Stimulated activated CD8-positive, alpha-beta memory T cell treated with anti-CD3 and anti-CD28 coated beads, Interleukin-7, amount 100 ng/mL, for 1 hour (primary cell): ENCODE results near the gene TIGD6.
"Not testable (repeated sequence)": the region's sequence is repeated elsewhere in the genome, so short reads cannot be mapped to it uniquely, and the experiment has no call there.

ENCODE experiments used
- DNase-seq, 2 donors: peaks; one replicate each; pipeline ENCODE4 v3.0.0-alpha.2; 2020; ENCODE audit warnings: low read depth in 2 of 2

TIGD6 gene

DNA sequence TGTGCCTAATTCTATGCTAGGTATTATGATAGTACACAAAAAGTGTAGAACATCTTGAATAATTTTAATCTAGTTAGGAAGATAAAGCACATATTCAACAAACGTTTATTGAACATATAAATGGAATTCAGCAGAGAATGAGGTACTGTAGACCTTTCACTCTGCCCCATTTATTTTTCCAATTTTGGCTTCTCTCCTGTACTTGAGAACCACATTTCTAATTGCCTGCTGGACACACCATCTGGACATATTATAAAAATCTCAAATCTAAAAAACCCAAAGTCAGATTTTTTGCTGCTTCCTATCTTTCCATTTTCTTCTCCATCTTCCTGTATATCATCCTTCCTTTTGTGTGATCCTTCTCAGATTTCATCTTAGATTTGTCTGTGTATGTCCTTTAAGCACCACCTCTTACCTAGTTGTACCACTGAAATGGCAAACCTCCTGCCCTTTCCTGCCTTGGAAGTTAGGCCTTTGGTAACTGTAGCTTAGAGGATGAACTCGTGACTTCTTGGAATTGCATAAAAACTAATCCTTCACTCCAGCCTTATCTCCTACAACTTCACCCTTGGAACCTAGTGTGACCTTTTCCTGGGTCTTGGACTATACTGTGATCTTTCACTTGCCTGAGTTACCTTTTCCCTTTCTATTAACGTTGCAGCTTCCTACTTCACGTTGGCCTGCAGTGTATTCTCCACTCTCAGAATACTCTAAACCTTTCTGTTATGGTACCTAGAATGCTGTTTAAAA lies 31.1 kb downstream of the TIGD6 start:
- DNase-seq = no peak

DNA sequence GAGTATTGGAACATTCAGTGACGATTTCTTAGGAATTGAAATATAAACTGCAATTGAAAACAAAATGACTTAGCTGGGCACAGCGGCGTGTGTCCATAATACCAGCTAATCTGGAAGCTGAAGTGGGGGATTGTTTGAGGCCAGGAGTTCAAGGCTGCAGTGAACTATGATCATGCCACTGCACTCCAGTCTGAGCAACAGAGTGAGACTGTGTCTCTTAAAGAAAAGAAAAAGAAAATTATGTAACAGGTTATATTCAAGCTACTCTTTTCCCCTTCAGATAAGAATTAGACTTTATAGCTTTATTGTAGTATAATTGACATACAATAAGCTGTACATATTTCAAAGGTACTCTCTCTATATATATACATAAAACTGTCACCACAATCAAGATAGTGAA lies 33.5 kb downstream of the TIGD6 start:
- no peak for DNase-seq

DNA sequence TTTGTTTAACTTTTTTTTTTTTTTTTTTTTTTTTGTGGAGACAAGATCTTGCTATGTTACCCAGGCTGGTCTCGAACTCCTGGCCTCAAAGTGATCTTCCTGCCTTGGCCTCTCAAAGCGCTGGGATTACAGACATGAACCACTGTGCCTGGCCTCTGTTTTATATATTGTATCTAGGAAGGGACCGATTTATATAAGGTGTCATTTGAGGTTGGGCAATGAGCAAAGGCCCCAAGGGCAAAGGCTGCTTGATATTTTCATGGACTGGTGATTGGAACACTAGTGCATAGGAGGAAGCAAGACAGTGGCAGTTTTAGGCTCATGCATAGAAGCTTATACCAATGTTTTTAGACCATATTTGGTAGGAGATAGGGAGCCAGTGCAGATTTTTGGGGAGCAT lies 36.7 kb downstream of the TIGD6 start:
- DNase-seq = no peak

DNA sequence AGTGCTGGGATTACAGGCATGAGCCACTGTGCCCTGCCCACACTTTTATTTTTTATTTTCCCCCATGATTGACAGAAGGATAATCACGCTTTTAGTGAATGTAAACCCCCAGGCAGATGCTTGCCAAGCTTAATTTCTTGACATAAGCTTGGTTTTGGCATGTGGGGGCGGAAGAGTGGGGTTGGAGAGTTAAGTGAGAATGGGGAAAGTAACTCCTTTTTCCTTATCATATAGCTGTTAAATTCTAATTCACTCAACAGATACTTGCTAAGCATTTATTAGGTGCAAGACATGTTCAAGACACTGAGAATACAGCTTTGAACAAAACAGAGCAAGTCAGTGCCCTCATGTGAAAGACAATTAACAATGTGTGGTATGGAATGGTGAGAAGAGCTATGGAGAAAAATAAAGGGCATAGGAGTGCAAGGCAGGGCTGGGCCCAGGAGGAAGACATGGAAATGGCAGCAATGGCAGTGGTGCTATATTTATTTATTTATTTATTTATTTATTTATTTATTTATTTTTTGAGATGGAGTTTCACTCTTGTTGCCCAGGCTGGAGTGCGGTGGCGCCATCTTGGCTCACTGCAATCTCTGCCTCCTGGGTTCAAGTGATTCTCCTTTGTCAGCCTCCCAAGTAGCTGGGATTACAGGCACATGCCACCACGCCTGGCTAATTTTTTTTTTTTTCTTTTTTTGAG lies 37.7 kb downstream of the TIGD6 start:
- no peak for DNase-seq

DNA sequence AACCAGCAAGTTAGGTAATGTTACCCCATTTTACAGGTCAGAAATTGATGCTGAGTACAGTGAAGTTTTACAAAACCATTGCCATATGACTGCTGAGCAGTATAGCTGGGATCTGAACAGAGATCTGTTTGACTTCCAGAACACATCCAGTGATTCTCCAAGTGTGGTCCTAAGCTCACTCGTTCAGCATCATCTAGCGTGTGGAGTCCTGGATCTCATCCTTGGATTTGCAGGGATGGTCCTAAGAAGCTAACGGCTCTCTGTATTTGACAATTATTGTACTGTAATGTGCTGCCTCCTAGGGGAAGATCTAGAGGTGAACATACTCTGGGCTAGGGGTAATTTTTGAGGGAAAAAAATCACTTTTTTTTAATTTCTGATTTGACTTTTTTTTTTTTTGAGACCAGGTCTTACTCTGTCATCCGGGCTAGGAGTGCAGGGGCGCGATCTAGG lies 38.5 kb downstream of the TIGD6 start:
- no peak for DNase-seq

DNA sequence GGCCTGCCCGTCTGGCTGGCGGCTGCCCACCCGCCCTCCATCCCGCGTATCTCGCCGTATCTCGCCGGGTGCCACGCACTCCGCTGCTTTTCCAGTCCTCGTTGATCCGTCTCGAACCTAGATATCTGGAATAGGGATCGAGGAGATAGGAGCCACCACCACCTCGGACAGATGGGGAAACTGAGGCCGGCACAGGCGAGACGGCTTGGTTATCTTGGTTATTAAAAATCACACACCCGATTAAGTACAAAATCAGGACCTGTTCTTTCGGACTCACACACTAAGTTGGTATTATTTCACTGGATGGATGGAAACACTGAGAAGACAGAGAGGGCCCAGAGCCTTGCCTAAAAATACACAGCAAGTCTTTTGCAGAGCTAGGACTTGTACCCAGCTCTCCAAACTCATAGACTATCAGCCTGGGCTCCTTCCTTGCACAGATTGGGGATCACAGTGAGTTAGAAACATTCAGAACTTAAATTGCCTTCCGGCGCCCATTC lies 39.2 kb downstream of the TIGD6 start:
- DNase-seq = no peak

DNA sequence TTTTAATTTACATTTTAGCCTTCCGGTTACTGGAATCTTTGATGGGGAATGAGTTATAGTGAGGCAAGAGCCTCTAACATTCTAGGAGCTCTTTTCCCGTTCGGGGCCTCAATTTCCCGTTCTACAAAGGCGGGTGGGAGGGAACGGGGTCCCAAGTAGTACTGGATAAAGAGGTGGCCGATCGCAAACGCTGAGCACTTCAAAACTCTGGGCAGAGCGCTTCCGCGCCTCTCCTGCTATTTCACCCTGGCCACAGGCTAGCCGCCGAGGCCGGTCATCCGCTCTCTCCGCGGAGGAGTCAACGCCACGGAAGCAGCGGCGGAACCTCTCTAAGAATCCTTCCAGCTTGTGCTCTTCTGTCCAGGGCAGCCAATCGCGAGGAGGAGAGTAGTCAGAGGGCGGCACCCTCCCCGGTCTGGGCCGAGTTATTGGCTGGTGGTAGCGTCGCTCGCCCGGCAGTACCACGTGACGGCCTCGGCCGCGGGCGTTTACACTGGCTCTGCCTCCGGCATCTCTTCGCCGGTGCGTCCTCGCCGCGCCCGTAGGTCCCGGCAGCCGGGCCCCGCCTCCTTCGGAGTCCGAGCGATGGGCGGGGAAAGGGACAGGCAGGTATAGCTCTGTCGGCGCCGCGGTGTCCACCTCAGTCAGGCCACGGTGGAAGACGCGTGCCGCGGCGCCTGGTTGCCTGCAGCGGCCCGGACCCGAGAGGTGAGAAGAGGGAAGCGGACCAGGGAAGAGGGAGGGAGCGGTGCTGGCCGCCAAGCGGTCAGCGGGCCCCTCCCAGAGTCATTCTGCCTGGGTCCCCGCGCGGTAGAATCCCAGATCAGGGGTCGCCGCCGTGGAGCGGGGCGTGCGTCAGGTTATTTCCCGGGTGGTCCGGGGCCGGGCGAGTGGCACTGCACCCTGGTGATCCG lies 39.9 kb downstream of the TIGD6 start, which contains the start of gene SLC26A2:
Gene SLC26A2, plus strand, starts transcription at position 487 of the 914 bp plus-strand sequence. CDS start 16,895 bp downstream, outside the sequence.
- DNase-seq = peak; percentile 83 to 86

DNA sequence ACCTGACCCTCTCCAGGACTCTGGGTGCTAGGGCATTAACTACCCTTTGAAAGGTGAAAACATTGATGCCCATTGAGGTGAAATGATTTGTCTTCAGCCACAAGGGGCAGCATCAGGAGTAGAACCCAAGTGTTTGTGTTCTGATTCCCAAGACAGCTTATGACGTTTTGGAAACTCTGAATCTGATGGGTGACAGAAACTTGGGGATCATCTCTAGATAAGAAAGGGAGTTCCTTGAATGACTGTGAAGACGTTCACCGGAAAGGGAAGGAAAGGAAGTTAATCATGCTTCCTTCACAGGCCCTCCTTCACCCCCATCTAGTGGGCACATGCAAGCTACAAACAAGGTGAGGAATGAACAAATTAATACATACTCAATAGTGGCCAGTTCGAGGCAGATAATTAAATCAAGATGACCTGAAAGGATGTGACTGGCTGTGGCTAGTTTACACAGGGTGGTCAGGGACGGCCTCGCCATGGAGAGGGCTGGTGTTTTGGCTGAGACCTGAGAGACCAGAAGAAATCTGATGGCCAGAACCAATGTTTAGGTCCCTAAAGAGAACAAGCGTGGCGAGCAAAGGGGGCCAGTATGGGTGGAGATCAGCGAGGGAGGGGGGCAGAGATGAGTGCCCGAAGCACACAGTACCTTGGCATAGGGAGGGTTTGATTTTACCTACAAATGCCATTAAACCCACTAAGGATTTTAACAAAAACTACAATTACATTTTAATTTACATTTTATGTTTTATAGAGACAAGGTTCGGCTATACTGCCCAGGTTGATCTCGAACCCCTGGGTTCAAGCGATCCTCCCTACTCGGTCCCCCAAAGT lies 40.8 kb downstream of the TIGD6 start:
- peak in 1 of 2 donors; percentile 9 for DNase-seq

DNA sequence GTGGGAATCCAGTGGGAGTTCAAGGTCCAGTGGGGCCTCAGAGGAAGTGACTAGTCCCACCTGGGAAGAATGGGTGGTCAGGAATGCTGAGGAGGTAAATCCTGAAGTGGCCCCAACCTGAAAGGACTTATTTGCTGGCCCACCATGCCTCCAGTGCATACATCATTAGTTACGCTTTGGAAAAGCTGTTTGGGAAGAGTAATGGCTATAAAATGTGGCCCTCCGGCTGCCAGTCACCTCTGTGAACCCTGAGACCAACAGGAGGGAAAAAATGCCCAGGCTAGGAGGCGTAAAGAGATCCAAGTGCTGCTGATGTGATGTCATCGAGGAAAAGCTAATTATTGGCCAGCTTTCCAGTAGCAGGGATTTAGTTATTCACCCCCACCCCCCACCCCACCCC lies 42.6 kb downstream of the TIGD6 start:
- no peak for DNase-seq

DNA sequence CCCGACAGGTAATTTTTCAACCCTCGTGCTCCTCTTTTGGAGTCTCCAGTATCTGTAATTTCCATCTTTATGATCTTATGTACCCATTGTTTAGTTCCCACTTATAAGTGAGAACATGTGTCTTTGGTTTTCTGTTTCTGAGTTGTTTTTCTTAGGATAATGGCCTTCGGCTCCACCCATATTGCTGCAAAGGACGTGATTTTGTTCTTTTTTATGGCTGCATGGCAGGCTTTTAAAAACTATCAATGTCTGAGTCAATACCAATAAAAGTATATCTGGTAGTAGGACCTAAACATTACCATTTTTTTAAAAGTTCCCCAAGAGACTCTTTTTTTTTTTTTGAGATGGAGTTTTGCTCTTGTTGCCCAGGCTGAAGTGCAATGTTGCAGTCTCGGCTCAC lies 43.8 kb downstream of the TIGD6 start:
- no peak for DNase-seq

DNA sequence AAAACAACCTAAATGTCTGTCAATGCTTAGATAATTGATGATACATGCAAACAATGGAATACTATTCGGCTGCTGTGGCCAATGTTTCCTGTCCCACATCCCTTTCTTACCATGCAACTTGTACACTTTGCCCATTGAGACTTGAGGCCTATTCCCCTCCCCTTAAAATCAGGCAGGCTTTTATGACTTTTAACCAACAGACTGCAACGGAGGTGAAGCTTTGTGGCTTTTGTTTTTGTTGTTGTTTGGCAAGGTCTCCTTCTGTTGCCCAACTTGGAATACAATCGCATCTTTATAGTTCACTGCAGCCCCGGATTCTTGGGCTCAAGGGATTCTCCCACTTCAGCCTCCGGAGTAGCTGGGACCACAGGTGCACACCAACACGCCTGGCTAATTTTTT lies 45.7 kb downstream of the TIGD6 start:
- no peak for DNase-seq

DNA sequence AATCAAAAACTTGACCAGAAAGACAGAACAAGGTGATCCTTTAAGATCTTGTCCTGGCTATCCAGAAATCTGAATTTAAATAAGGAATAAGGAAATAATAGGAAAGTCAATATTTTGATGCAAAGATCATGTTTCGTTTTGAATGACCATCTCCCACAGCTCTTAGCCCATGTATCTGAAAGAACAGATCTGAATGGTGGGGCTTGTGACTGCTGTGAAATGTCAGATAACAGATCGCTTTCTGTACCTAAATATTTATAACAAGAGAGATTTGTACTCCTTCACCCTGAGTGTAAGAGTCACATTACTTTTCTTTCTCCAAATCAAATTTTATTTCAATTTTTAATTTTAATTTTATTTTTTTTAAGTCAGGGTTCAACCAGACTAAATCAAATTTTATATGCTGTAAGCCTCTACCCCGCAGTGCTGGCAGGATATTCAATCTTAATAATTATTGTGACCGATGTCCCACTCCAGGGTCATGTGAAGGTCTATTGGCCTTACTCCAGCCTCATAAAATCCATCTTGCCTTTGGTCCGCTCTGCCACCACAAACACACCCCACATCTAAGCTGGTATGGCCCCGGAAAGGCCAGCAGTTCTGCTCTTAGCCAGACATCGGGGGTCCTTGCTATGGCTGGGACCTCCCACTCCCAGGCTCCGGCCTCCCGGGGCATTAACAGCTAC lies 46.9 kb downstream of the TIGD6 start:
- no peak for DNase-seq

DNA sequence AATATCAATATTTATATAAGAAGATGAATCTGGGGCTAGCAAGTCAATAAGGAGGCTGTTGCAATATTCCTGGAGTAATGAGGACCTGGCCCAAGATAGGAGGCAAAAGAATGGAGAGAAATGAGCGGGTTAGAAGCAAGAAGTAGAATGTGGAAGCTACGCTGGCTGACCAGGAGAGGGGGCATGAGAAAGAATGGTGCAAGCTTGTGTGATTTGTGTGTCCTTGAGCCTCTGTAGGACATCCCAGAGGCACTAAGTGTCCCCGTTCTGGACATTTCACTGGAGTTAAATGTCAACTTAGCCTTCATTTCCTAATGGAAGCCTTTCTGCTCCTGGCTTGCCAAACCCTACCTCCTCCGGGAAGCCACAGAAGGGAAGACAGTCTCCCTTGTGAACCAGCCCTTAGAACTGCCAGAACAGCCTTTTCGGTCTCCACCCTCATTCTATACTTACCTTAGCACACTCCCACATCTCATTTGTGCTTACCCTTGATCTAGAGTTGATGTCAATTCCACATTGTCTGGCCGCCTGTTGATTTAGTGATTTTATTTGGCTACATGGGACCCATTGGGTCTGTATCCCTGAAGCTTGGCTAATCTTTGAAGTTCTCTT lies 49.2 kb downstream of the TIGD6 start:
- DNase-seq = no peak

DNA sequence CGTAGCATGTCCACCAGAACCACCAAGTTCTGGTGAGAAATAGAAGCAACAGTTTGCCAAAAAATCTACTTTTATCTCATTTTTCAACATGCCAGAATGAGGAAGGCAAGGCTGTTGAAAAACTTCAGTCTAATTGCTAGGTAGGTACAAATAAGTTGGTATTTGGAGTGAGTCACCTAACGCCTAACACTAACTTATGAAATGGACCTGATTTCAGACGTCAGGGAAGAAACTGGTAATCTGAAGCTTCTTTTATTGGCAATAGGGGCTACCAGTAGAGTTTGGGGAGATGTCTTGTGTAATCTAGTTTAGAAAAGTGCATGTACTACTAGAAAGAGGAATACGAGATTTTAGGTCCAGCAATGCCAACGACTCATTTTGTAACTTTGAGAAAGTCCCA lies 51.5 kb downstream of the TIGD6 start:
- no peak for DNase-seq

DNA sequence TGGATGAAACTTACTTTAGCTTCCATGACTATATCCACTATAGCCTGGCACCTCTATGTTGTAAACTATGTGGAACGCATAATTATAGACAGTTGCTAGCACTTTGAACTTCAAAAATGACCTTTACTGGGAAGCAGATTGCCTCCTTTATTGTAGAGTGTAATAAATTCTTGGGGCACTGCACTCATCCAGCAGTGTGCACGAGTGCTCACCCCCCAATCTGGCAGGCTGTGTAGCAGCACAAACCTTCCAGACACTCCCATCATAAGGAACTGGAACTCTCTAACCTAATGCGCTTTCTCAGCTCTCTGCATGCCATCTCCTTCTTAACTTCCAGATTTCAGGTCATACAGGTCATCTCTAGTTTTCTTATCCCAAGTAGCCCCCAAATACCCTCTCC lies 54.3 kb downstream of the TIGD6 start:
- no peak for DNase-seq

DNA sequence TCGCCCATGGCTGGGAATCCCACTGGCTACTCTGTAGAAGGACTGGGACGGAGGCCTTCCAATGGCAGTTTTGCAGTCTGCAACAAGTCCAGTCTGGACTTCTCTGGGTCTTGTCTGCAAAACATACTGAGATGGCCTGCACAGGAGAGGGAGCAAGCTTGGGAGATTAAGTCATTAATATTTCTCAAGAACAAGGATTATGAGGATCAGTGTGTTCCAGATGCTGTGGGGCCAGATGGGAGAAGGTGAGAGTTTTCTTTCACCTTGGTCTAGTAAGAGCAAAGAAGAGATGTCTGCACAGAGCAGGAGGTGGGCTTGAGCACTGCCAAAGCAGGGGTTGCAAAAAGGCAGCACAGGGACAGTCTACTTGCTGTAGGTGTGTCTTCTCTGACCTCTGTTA lies 55.8 kb downstream of the TIGD6 start, which contains the start of gene PDE6A:
Gene PDE6A, minus strand, starts transcription at position 128 of the 400 bp plus-strand sequence. Its CDS starts 120 bp downstream, at position 8.
- no peak for DNase-seq

DNA sequence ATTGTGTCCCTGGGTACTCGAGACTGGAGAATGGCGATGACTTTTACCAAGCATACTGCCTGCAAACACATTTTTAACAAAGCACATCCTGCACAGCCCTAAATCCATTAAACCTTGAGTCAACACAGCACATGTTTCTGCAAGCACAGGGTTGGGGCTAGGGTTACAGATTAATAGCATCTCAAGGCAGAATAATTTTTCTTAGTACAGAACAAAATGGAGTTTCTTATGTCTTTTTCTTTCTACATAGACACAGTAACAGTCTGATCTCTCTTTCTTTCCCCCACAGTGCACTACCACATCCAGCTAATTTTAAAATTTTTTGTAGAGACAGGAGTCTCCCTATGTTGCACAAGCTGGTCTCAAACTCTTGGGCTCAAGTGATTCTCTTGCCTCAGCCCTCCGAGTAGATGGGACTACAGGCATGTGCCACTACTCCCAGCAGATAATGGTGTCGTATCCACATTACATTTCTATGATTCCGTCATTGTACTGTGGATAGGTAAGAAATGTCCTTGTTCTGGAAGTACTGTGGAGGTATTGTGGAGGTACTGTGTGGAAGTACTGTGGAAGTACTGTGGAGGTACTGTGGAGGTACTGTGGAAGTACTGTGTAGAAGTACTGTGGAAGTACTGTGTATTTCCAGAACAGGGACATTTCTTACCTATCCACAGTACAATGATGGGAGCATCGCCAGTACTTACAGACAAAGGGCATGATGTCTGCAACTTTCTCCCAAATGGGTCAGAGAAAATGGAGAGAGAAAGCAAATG lies 57.1 kb downstream of the TIGD6 start:
- not testable (repeated sequence) for DNase-seq
